ENCODE results near the gene TRIM14. TPM values are rescaled to one million over a fixed set of nuclear protein-coding genes. Genes with fewer than 3 reads are reported as not detected.

Gene TRIM14, protein sequence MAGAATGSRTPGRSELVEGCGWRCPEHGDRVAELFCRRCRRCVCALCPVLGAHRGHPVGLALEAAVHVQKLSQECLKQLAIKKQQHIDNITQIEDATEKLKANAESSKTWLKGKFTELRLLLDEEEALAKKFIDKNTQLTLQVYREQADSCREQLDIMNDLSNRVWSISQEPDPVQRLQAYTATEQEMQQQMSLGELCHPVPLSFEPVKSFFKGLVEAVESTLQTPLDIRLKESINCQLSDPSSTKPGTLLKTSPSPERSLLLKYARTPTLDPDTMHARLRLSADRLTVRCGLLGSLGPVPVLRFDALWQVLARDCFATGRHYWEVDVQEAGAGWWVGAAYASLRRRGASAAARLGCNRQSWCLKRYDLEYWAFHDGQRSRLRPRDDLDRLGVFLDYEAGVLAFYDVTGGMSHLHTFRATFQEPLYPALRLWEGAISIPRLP
- total RNA-seq: 1.9 and 2.4 TPM in 2 replicates

- peak in 1 of 2 donors; percentile 64 for DNase-seq (ENCODE audit: low read depth in 2 of 2)
Observed at GRCh38 chr9:98118640-98119601, at the start of gene TRIM14. TRIM14 (minus strand) TSS chr9:98119222; CDS start chr9:98119188, 34 bp downstream.

- no peak for DNase-seq (ENCODE audit: low read depth in 2 of 2)
Observed at GRCh38 chr9:98168153-98168780, 49.2 kb upstream of the TRIM14 start.

GRCh38 chr9:98164912-98165311, 45.9 kb upstream of the TRIM14 start:
- DNase-seq (ENCODE audit: low read depth in 2 of 2): no peak

- DNase-seq (ENCODE audit: low read depth in 2 of 2): no peak
Observed at GRCh38 chr9:98162613-98163012, 43.6 kb upstream of the TRIM14 start.

- DNase-seq (ENCODE audit: low read depth in 2 of 2): no peak
Observed at GRCh38 chr9:98161851-98162250, 42.8 kb upstream of the TRIM14 start.

DNA sequence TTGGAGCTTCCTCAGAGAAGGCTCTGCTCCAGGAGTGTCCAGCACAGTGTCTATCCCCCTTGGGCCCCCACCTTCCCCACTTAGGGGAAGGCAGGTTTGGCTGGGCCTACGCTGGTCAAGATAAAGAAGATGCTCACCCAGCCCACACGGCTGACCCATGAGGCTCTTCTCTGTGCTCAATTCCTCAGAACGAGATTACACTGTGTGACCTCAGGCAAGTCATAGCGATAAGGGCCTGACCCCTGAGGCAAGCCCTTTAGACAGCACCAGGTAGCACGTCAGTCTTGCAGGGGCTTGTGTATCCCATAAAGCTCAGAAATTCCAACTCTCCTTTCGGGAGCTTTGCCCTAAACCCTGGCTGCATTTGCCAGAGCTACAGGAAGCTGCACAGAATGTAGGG, 40.8 kb upstream of the TRIM14 start:
- DNase-seq (ENCODE audit: low read depth in 2 of 2): no peak

DNA sequence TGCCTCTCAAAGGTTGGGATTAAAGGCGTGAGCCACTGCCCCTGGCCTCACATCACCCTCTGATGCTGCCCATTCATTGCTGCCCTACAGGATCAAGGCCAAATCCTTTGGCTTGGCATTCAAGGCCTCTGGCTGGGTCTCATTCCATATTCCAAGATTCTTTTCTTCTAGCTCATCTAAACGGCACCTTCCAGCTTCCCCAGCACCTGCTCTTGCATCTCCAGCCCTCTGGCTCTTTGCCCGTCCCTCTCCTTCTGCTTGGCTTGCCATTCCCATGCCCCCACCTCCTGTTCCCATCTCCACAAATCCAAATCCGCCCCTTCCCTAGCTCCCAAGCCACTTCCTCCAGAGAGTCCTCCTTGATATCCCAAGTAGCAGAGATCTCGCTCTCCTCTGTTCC, 40.3 kb upstream of the TRIM14 start:
- DNase-seq (ENCODE audit: low read depth in 2 of 2): no peak

- DNase-seq (ENCODE audit: low read depth in 2 of 2): no peak
Observed at GRCh38 chr9:98158071-98158831, 39.2 kb upstream of the TRIM14 start.

GRCh38 chr9:98157372-98157771, 38.4 kb upstream of the TRIM14 start:
- DNase-seq (ENCODE audit: low read depth in 2 of 2): no peak

DNA sequence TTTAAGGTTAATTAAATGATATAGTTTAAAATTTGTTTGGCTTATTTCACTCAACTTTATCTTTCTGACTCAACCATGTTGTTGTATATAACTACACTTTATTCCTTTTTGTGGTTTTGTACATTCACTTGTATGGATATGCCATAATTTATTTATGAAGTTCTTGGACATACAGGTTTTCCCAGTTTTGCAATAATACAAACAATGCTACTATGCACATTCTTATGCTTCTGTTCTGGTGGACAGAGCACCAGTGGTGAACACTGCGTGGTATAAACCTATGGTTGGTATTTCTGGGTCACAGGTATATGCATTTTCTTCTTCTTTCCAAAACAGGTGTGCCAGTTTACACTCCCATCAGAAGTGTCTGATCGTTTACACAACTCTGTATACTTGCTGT, 35.7 kb upstream of the TRIM14 start:
- DNase-seq (ENCODE audit: low read depth in 2 of 2): no peak

DNA sequence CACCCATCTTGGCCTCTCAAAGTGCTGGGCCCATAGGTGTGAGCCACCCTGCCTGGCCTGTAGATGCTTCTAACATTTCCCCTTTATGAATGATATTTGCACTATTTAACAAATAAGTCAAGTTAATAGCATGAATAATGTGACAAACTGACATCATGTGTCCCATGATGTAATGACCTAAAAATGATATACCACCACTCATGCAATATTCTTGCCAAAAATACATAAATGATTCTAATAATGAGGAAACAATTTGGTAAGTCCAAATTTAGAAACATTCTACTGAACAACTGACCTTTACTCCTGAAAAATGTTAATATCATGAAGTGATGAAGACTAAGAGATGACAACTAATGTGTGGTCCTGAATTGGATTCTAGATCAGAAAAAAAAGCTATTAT, 33.5 kb upstream of the TRIM14 start:
- DNase-seq (ENCODE audit: low read depth in 2 of 2): no peak

DNA sequence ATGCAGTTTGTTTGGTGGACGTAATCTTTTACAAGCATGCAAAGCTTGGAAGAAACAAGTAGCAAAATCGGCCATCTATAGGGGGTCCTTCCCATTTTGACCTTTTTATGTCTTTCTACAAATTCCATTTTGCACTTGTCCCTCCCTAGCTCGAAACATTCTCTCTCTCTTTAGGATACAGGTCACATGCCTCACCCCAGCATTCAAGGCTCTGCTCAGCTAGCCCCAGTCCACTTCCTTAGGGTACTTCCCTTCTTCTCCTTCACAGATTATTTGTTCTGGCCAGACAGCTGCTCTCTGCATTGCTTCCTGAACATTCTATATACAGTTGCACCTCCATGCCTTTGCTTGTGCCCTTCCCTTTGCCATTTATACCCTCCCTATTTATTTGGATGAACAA, 31.7 kb upstream of the TRIM14 start:
- no peak for DNase-seq (ENCODE audit: low read depth in 2 of 2)

- DNase-seq (ENCODE audit: low read depth in 2 of 2): no peak
Observed at GRCh38 chr9:98150164-98150563, 31.1 kb upstream of the TRIM14 start.

DNA sequence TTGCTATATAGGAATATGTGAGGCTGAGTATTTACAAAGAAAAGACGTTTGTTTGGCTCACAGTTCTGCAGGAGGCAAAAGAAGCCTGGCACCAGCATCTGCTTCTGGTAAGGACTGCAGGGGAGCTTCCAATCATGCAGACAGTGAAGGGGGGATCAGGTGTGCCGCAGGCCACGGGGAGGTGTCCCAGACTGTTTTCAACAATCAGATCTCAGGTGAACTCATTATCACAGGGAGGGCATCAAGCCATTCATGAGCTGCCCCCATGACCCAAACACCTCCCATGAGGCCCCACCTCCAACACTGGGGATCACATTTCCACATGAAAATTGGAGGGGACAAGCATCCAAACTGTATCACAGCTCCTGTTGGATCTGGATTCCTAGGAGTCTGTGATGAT, 30.4 kb upstream of the TRIM14 start:
- DNase-seq (ENCODE audit: low read depth in 2 of 2): no peak

DNA sequence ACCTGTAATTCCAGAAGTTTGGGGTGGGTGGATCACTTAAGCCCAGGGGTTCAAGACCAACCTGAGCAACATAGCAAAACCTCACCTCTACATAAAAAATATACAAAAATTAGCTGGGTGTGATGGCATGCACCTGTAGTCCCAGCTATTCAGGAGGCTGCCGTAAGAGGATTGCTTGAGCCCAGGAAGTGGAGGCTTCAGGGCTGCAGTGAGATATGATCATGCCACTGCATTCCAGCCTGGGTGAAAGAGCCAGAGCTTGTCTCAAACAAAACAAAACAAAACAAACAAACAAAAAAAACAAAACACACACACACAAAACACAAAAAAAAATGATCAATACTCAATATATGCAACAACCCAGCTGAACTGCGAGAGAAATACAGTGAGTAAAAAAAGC, 29.5 kb upstream of the TRIM14 start:
- no peak for DNase-seq (ENCODE audit: low read depth in 2 of 2)

DNA sequence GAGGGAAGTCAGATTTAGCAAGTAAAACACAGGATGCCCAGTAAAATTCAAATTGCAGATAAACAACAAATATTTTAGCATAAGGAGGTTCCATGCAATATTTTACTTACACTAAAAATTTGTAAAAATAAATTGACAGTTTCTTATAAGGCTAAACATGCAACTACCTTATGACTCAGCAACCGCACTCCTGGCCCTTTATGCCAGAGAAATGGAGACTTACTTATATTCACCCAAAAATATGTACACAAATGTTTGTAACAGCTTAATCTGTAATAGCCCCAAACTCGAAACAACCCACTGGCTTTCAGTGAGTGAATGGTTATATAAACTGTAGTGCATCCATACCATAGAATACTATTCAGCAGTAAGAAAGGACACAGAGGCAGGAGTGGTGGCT, 28.6 kb upstream of the TRIM14 start:
- no peak for DNase-seq (ENCODE audit: low read depth in 2 of 2)

GRCh38 chr9:98146101-98146991, 27.3 kb upstream of the TRIM14 start:
- DNase-seq (ENCODE audit: low read depth in 2 of 2): no peak

GRCh38 chr9:98144631-98145030, 25.6 kb upstream of the TRIM14 start:
- DNase-seq (ENCODE audit: low read depth in 2 of 2): no peak

- no peak for DNase-seq (ENCODE audit: low read depth in 2 of 2)
Observed at GRCh38 chr9:98144076-98144475, 25.1 kb upstream of the TRIM14 start.

- no peak for DNase-seq (ENCODE audit: low read depth in 2 of 2)
Observed at GRCh38 chr9:98142925-98143481, 24.0 kb upstream of the TRIM14 start.
